Epithelial cell of proximal tubule (primary cell): ENCODE measurements around the gene PCMTD2. TPM values are rescaled to one million over a fixed set of nuclear protein-coding genes. Genes with fewer than 3 reads are reported as not detected.

Experiments
- DNase-seq: peaks from one replicate; pipeline ENCODE4 v3.0.0-alpha.2; 2011; ENCODE audit warnings: low read depth
- H3K4me3 ChIP-seq: 2 replicates; pipeline ENCODE4 v1.5.1; 2011; ENCODE audit warnings: low read depth, mild to moderate bottlenecking, low read length
- CTCF ChIP-seq: conservative IDR thresholded peaks from 2 replicates; pipeline ENCODE4 v1.5.1; 2012; ENCODE audit warnings: low read depth, mild to moderate bottlenecking, low read length
- total RNA-seq: library from RNA; depleted of rRNA; stranded (reverse); fragments of >200 nt; gene quantifications from 2 replicates; pipeline ENCODE4 v1.2.3, GENCODE V29; 2015

Gene PCMTD2
- total RNA-seq, 1 donor from 2014 or later, result 44.7 TPM

GRCh38 chr20:64269604-64270411 lies 14.3 kb downstream of the PCMTD2 start:
- no peak for DNase-seq
- H3K4me3 ChIP-seq, result no peak overlapping the region
- no peak for TF ChIP-seq CTCF

DNA sequence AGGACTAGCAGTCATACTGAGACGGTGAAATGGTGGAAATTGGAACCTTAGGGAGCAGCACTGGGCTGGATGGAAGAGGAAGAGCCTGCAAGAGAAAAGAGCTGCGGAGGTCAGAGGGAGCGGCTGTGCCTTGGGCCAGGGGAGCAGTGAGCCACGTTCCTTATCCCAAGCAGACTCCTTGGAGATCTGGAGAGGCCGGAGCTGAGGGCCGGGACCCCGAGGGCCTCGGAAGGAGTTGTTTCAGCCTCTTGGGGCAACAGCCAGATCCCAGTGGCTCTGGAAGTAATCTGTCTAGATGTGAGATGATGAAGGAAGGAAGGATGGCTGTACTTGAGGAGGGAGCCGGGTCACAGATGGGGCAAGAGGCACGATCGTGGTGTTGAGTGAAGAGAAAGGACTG lies 16.1 kb downstream of the PCMTD2 start:
- no peak overlapping the region for H3K4me3 ChIP-seq
- DNase-seq, result no peak
- no peak for TF ChIP-seq CTCF

- no peak for TF ChIP-seq CTCF
- DNase-seq, result no peak
- no peak overlapping the region for H3K4me3 ChIP-seq
Observed at GRCh38 chr20:64273109-64273508, 17.6 kb downstream of the PCMTD2 start.

DNA sequence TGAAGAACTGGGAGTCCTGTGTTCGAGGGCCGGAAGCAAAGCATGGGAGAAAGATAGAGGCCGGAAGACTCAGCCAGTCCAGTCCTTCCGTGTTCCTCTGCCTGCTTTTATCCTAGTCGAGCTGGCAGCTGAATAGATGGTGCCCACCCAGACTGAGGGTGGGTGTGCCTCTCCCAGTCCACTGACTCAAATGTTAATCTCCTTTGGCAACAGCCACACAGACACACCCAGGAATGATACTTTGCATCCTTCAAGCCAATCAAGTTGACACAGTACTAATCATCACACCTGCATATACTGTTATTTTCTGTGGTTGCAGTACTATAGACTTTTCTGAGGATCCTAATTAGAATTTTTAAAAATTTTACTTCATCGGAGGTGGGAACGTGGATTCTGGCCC lies 21.3 kb downstream of the PCMTD2 start:
- DNase-seq, result no peak
- no peak overlapping the region for H3K4me3 ChIP-seq
- TF ChIP-seq CTCF, result no peak

- no peak for TF ChIP-seq CTCF
- no peak overlapping the region for H3K4me3 ChIP-seq
- DNase-seq, result no peak
Observed at GRCh38 chr20:64277571-64278316, 22.2 kb downstream of the PCMTD2 start.

GRCh38 chr20:64278317-64278681 lies 22.8 kb downstream of the PCMTD2 start:
- no peak for TF ChIP-seq CTCF
- no peak for DNase-seq

More at GRCh38 chr20:64278317-64278681, 22.8 kb downstream of the PCMTD2 start:
- H3K4me3 ChIP-seq, result no peak overlapping the region
